K562 (cell line): ENCODE data around the gene SCYL1. TPM values are rescaled to one million over a fixed set of nuclear protein-coding genes. Genes with fewer than 3 reads are reported as not detected.

Experiments used
- C11orf30 ChIP-seq: fragments of 450-650 bp; IDR thresholded peaks from 2 replicates; pipeline ENCODE4 v1.6.1; 2016; ENCODE audit warnings: low read depth, mild to moderate bottlenecking
- CAMTA2 ChIP-seq: fragments of 250-450 bp; sonication (Bioruptor Pico); conservative IDR thresholded peaks from 2 replicates; pipeline ENCODE4 v1.5.1; 2022
- CC2D1A ChIP-seq: fragments of 450-650 bp; IDR thresholded peaks from 2 replicates; pipeline ENCODE4 v1.6.1; 2017; ENCODE audit warnings: mild to moderate bottlenecking
- HDAC1 ChIP-seq, 2 experiments: fragments of 450-650 bp; IDR thresholded peaks; 2 replicates each; pipeline ENCODE4 v1.6.1; 2016 to 2017; ENCODE audit warnings: inconsistent platforms in 1 of 2, mild to moderate bottlenecking in 1 of 2, moderate library complexity in 1 of 2
- HNRNPK ChIP-seq: fragments of 200-400 bp; formaldehyde crosslinking; IDR thresholded peaks from one replicate; pipeline ENCODE4 v1.6.1; 2018; ENCODE audit warnings: mild to moderate bottlenecking, low read depth, low read length; ENCODE audit not compliant: poor library complexity, severe bottlenecking
- KAT7 ChIP-seq: sonication (generic); formaldehyde crosslinking; IDR thresholded peaks from 2 replicates; pipeline ENCODE4 v1.8.0; 2022; ENCODE audit warnings: missing genetic modification reagents, mild to moderate bottlenecking, borderline replicate concordance
- MEF2A ChIP-seq: IDR thresholded peaks from 2 replicates; pipeline ENCODE4 v1.6.1; 2011; ENCODE audit warnings: low read depth, mild to moderate bottlenecking, low read length, moderate library complexity; ENCODE audit not compliant: control insufficient read depth
- NFXL1 ChIP-seq: fragments of 450-650 bp; formaldehyde crosslinking; IDR thresholded peaks from 2 replicates; pipeline ENCODE4 v1.4.0; 2021; ENCODE audit warnings: mild to moderate bottlenecking
- PCBP2 ChIP-seq: fragments of 200-400 bp; formaldehyde crosslinking; IDR thresholded peaks from 2 replicates; pipeline ENCODE4 v1.6.1; 2018; ENCODE audit warnings: low read length, low read depth, mild to moderate bottlenecking, moderate library complexity; ENCODE audit not compliant: poor library complexity, severe bottlenecking
- POLR3A ChIP-seq: IDR thresholded peaks from 2 replicates; pipeline ENCODE4 v1.6.1; 2011; ENCODE audit warnings: borderline replicate concordance, mild to moderate bottlenecking, moderate library complexity; ENCODE audit not compliant: insufficient read length, insufficient read depth; ENCODE audit errors: extremely low read depth
- RCOR1 ChIP-seq, 2 experiments: IDR thresholded peaks; 2 replicates each; pipeline ENCODE4 v1.6.1; 2012; ENCODE audit warnings: low read depth in 2 of 2, low read length in 2 of 2, borderline replicate concordance in 1 of 2, improper control_type of control experiment in 1 of 2
- SIN3A ChIP-seq, 2 experiments: fragments of 150-350 bp in 1 of 2; IDR thresholded peaks; 2 replicates each; pipeline ENCODE4 v1.6.1; 2011 to 2016; ENCODE audit warnings: borderline replicate concordance in 2 of 2, low read depth in 2 of 2, low read length in 2 of 2, mild to moderate bottlenecking in 2 of 2, moderate library complexity in 2 of 2; ENCODE audit not compliant: control insufficient read depth in 1 of 2
- SMARCB1 ChIP-seq: IDR thresholded peaks from 2 replicates; pipeline ENCODE4 v1.6.1; 2011; ENCODE audit warnings: improper control_type of control experiment, low read depth; ENCODE audit not compliant: insufficient read length
- SP1 ChIP-seq: sonication (generic); formaldehyde crosslinking; IDR thresholded peaks from 2 replicates; pipeline ENCODE4 v1.8.1; 2022; ENCODE audit warnings: mild to moderate bottlenecking, missing genetic modification reagents
- SRF ChIP-seq, 2 experiments: fragments of 250-450, 450-650 bp in 1 of 2; sonication (Bioruptor Pico) in 1 of 2; sonication (generic) in 1 of 2; formaldehyde crosslinking; IDR thresholded peaks; 2 replicates each; pipeline versions ENCODE4 v1.5.0 to v1.5.1; 2020 to 2022; ENCODE audit warnings: mild to moderate bottlenecking in 1 of 2, missing genetic modification reagents in 1 of 2
- ZNF316 ChIP-seq: fragments of 450-650 bp; IDR thresholded peaks from 2 replicates; pipeline ENCODE4 v1.6.1; 2016
- ZNF347 ChIP-seq: fragments of 450-650 bp; formaldehyde crosslinking; IDR thresholded peaks from 2 replicates; pipeline ENCODE4 v1.4.0; 2020; ENCODE audit warnings: low read depth, mild to moderate bottlenecking, moderate library complexity
- ZNF586 ChIP-seq: fragments of 450-650 bp; formaldehyde crosslinking; conservative IDR thresholded peaks from 2 replicates; pipeline ENCODE4 v1.4.0; 2020; ENCODE audit warnings: mild to moderate bottlenecking, moderate library complexity
- ZNF696 ChIP-seq: fragments of 250-450 bp; sonication (Bioruptor Pico); conservative IDR thresholded peaks from 2 replicates; pipeline ENCODE4 v1.4.0; 2020; ENCODE audit warnings: mild to moderate bottlenecking, moderate library complexity
- ZNF77 ChIP-seq: fragments of 250-450 bp; sonication (Bioruptor Pico); IDR thresholded peaks from 2 replicates; pipeline ENCODE4 v1.5.0; 2020
- polyA plus RNA-seq, 8 experiments: library from polyadenylated mRNA; depleted of rRNA in 4 of 8; stranded (reverse) in 5 of 8; unstranded in 3 of 8; fragments of >200 nt; fragmentation: Nextera tagmentation in 2 of 8; fragmentation: Illumina TruSeq in 1 of 8; extraction: Ambion mirVana in 2 of 8; extraction: Trizol in 1 of 8; gene quantifications; 2 replicates each; pipeline versions ENCODE4 v1.2.1 to v1.2.3, GENCODE V29; 2011 to 2014; ENCODE audit warnings: inconsistent platforms in 1 of 8, missing spikeins in 1 of 8
- total RNA-seq, 7 experiments: library from RNA; depleted of rRNA in 6 of 7; stranded (reverse); fragments of >200 nt in 6 of 7; fragmentation: Illumina TruSeq in 2 of 7; extraction: Trizol in 2 of 7; gene quantifications; 2 replicates each; pipeline versions ENCODE4 v1.2.1 to v1.2.3, GENCODE V29; 2011 to 2021; ENCODE audit warnings: low replicate concordance in 1 of 7
- TF ChIP-seq, protein P1 (sequence below): fragments of 450-650 bp; formaldehyde crosslinking; IDR thresholded peaks from 2 replicates; pipeline ENCODE4 v1.4.0; 2022; ENCODE audit warnings: mild to moderate bottlenecking, moderate library complexity
- TF ChIP-seq, protein P2 (sequence below), 2 experiments: fragments of 450-650 bp; IDR thresholded peaks; 2 replicates each; pipeline ENCODE4 v1.6.1; 2018; ENCODE audit warnings: mild to moderate bottlenecking in 2 of 2, low read depth in 1 of 2; ENCODE audit not compliant: partially characterized antibody in 2 of 2
- TF ChIP-seq, protein P3 (sequence below): sonication (generic); formaldehyde crosslinking; IDR thresholded peaks from 2 replicates; pipeline ENCODE4 v1.8.0; 2022; ENCODE audit warnings: mild to moderate bottlenecking, missing genetic modification reagents

The SCYL1 gene
- total and polyA plus RNA-seq, 9 of the 15 experiments (the other 6 are each of a cell fraction or from before 2014, with no cell fraction given): 1.9 to 145 (median 57.6) TPM

DNA sequence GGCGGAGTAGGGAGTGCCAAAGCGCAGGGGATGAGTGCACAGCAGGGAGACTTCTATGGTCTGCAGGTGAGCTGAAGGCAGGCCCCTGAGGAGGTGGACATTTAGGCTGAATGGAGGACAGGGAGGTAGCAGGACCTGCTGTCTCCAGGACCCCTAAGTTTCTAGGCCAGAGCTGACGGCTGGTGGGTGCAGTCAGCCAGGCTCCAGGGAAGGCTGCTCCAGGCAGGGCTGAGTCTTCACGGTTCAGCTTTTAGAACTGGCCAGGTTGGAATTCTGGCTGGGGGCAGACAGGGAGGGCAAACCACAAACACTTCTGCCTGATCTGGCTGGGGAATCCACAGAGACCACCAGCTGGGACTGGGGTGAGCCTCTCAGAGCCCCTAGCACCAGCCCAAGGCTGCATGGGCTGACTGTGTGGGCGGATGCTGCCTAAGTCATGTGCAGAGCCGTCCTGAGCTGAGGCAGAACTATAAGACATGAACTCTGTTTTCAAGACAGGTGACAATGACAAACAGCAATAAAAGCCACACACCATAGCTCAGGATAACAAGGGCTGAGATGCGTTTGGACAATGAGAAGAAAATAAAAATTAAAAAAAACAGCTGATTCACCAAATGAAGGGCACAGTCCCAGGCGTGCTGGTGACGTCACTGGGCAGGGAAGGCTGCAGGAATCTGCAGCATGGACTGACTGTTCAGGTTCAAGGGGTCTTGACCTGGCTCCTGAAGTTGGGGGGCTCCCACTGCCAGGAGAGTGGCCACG, 36.4 kb upstream of the SCYL1 start (continued):
- TF ChIP-seq SMARCB1 (no peak), HDAC1 (IDR thresholded peaks at IDR 0.05) (0 out of 4 replicates have a peak, but pooled peaks of 1 of the 2 experiments have one; percentile 19), POLR3A (no peak), CAMTA2 (CRISPR knock-in tag) (no peak), ZNF586 (CRISPR knock-in tag) (no peak), RCOR1 (IDR thresholded peaks at IDR 0.05; ENCODE audit: borderline replicate concordance in 1 of 2, low read depth in 2 of 2, low read length in 2 of 2) (peak in 1 of 2 experiments; percentile 16; a peak in 1 of 4 replicates), PCBP2 (no peak), SRF (CRISPR knock-in tag; IDR thresholded peaks at IDR 0.05) (no peak), C11orf30 (peak; percentile 70), ZNF77 (CRISPR knock-in tag) (no peak), HNRNPK (no peak), CC2D1A (no peak), MEF2A (no peak), KAT7 (CRISPR knock-in tag) (no peak), ZNF696 (CRISPR knock-in tag) (no peak), NFXL1 (CRISPR knock-in tag) (no peak), ZNF347 (CRISPR knock-in tag) (no peak), SIN3A (IDR thresholded peaks at IDR 0.05; ENCODE audit: borderline replicate concordance in 2 of 2, control insufficient read depth in 1 of 2, low read depth in 2 of 2, low read length in 2 of 2) (no peak), ZNF316 (peak; percentile 75), SP1 (CRISPR knock-in tag) (no peak)
- TF ChIP-seq, protein P1, sequence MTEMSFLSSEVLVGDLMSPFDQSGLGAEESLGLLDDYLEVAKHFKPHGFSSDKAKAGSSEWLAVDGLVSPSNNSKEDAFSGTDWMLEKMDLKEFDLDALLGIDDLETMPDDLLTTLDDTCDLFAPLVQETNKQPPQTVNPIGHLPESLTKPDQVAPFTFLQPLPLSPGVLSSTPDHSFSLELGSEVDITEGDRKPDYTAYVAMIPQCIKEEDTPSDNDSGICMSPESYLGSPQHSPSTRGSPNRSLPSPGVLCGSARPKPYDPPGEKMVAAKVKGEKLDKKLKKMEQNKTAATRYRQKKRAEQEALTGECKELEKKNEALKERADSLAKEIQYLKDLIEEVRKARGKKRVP: no peak
- TF ChIP-seq, protein P2, sequence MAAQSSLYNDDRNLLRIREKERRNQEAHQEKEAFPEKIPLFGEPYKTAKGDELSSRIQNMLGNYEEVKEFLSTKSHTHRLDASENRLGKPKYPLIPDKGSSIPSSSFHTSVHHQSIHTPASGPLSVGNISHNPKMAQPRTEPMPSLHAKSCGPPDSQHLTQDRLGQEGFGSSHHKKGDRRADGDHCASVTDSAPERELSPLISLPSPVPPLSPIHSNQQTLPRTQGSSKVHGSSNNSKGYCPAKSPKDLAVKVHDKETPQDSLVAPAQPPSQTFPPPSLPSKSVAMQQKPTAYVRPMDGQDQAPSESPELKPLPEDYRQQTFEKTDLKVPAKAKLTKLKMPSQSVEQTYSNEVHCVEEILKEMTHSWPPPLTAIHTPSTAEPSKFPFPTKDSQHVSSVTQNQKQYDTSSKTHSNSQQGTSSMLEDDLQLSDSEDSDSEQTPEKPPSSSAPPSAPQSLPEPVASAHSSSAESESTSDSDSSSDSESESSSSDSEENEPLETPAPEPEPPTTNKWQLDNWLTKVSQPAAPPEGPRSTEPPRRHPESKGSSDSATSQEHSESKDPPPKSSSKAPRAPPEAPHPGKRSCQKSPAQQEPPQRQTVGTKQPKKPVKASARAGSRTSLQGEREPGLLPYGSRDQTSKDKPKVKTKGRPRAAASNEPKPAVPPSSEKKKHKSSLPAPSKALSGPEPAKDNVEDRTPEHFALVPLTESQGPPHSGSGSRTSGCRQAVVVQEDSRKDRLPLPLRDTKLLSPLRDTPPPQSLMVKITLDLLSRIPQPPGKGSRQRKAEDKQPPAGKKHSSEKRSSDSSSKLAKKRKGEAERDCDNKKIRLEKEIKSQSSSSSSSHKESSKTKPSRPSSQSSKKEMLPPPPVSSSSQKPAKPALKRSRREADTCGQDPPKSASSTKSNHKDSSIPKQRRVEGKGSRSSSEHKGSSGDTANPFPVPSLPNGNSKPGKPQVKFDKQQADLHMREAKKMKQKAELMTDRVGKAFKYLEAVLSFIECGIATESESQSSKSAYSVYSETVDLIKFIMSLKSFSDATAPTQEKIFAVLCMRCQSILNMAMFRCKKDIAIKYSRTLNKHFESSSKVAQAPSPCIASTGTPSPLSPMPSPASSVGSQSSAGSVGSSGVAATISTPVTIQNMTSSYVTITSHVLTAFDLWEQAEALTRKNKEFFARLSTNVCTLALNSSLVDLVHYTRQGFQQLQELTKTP (IDR thresholded peaks at IDR 0.05; ENCODE audit: low read depth in 1 of 2, partially characterized antibody in 2 of 2): no peak
- TF ChIP-seq, protein P3, sequence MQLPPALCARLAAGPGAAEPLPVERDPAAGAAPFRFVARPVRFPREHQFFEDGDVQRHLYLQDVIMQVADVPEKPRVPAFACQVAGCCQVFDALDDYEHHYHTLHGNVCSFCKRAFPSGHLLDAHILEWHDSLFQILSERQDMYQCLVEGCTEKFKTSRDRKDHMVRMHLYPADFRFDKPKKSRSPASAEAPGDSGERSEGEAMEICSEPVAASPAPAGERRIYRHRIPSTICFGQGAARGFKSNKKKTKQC (CRISPR knock-in tag): no peak
